ENCODE data around the gene ZNF287. TPM values are rescaled to one million over a fixed set of nuclear protein-coding genes. Genes with fewer than 3 reads are reported as not detected.

Gene ZNF287
- total RNA-seq, 1 donor from 2014 or later, result 8.7 TPM

- Histone ChIP-seq H2AFZ (ENCODE audit: low read depth, low read length) (no peak overlapping the region), H3K36me3 (ENCODE audit: insufficient read depth, low read length) (no peaks in the 10 kb centered on the region)
- FAIRE-seq, result no peak
Observed at GRCh38 chr17:16504984-16505383, 64.0 kb downstream of the ZNF287 start.

More at GRCh38 chr17:16504984-16505383, 64.0 kb downstream of the ZNF287 start:
- Histone ChIP-seq H3K4me2 (ENCODE audit: low read length) (no peak overlapping the region), H3K27ac (ENCODE audit: low read depth, low read length) (no peak overlapping the region), H3K9me3 (ENCODE audit: insufficient read depth, low read depth, low read length) (no peaks in the 10 kb centered on the region), H3K9ac (ENCODE audit: low read length) (no peak overlapping the region), H3K27me3 (ENCODE audit: insufficient read depth, low read length) (no peaks in the 10 kb centered on the region), H3K4me3 (ENCODE audit: insufficient read depth, low read depth, low read length) (no peak overlapping the region), H3K79me2 (ENCODE audit: insufficient read depth, low read length) (no peaks in the 10 kb centered on the region), H4K20me1 (ENCODE audit: insufficient read depth, low read length) (no peaks in the 10 kb centered on the region), H3K4me1 (ENCODE audit: insufficient read depth, low read length) (no peaks in the 10 kb centered on the region)
- Mint-ChIP-seq H3K36me3 (ENCODE audit: low read depth, unreplicated experiment) (peaks cover 2% of the 10 kb centered on the region), H3K27me3 (ENCODE audit: low read depth, unreplicated experiment) (peaks cover 18% of the 10 kb centered on the region), H3K4me3 (ENCODE audit: unreplicated experiment) (no peak overlapping the region), H3K9me3 (ENCODE audit: unreplicated experiment) (no peaks in the 10 kb centered on the region), H3K4me1 (ENCODE audit: low read depth, unreplicated experiment) (peaks cover 3% of the 10 kb centered on the region), H3K27ac (ENCODE audit: unreplicated experiment) (no peak overlapping the region)
- TF ChIP-seq EZH2 (IDR thresholded peaks at IDR 0.05; ENCODE audit: insufficient read depth, low read length) (no peak), CTCF (IDR thresholded peaks at IDR 0.05; ENCODE audit: insufficient read depth, low read depth, low read length) (no peak)
- no peak for DNase-seq (ENCODE audit: low read depth)

Other genes starting within 250 kb of the ZNF287 start
- gene CENPV, start 215.7 kb downstream of the ZNF287 start, total RNA-seq, result 25.1 and 38.8 TPM in 2 replicates
- gene UBB, start 188.1 kb downstream of the ZNF287 start, total RNA-seq, result 1,755 and 1,783 TPM in 2 replicates
- 0.50 and 0.86 TPM in 2 replicates for gene TRPV2, start 153.6 kb downstream of the ZNF287 start, total RNA-seq
- gene LRRC75A, start 77.0 kb downstream of the ZNF287 start, total RNA-seq, result 0.36 TPM in 2 replicates
- 4.8 and 5.4 TPM in 2 replicates for gene ZNF624, start 84.6 kb upstream of the ZNF287 start, total RNA-seq
- 0.89 and 1.2 TPM in 2 replicates for gene CCDC144A, start 121.0 kb upstream of the ZNF287 start, total RNA-seq

Data from astrocyte (in vitro differentiated cells and primary cell).